Measurements from ENCODE around the gene TRAPPC11. TPM values are rescaled to one million over a fixed set of nuclear protein-coding genes. Genes with fewer than 3 reads are reported as not detected.

The TRAPPC11 gene
- total and polyA plus RNA-seq, 2 of the 4 experiments (the other 2 are of a cell fraction): 25.3 to 56.8 TPM

- Histone ChIP-seq H3K14ac (replicated peaks; ENCODE audit: low read depth, low read length) (no peak overlapping the region), H4K5ac (ENCODE audit: low read depth, low read length) (no peak overlapping the region), H2AK5ac (ENCODE audit: low read depth, low read length) (no peak overlapping the region), H3K4me2 (ENCODE audit: low read depth, low read length) (no peak overlapping the region), H3K27ac (ENCODE audit: insufficient read depth, low read length) (no peak overlapping the region), H4K20me1 (ENCODE audit: insufficient read depth, low read length) (no peaks in the 10 kb centered on the region), H2AFZ (replicated peaks; ENCODE audit: low read length, poor library complexity) (no peak overlapping the region), H2BK20ac (ENCODE audit: low read depth, low read length) (no peak overlapping the region), H3K9me3 (ENCODE audit: control insufficient read depth, insufficient read depth, low read length) (no peaks in the 10 kb centered on the region), H3K4ac (ENCODE audit: low read depth, low read length) (no peak overlapping the region), H3K9ac (ENCODE audit: low read depth, low read length) (no peak overlapping the region), H2BK15ac (ENCODE audit: low read depth, low read length) (no peak overlapping the region), H2AK9ac (replicated peaks; ENCODE audit: low read depth, low read length, poor library complexity) (no peak overlapping the region), H3K27me3 (ENCODE audit: control insufficient read depth, insufficient read depth, low read length) (no peaks in the 10 kb centered on the region), H3K79me1 (ENCODE audit: low read depth in 1 of 2, low read length in 2 of 2) (no peaks in the 10 kb centered on the region), H3K56ac (ENCODE audit: extremely low read depth, insufficient read depth, low read length) (no peak overlapping the region), H4K91ac (ENCODE audit: insufficient read depth, low read depth, low read length) (no peak overlapping the region), H3K36me3 (ENCODE audit: control insufficient read depth, insufficient read depth, low read length) (no peaks in the 10 kb centered on the region), H3K4me1 (ENCODE audit: control insufficient read depth, insufficient read depth, low read length) (no peaks in the 10 kb centered on the region), H3K23ac (ENCODE audit: low read depth, low read length) (no peak overlapping the region), H3K9me1 (ENCODE audit: insufficient read depth, low read length) (no peaks in the 10 kb centered on the region), H2BK5ac (ENCODE audit: low read depth, low read length, poor library complexity, severe bottlenecking) (no peak overlapping the region), H3K18ac (ENCODE audit: low read depth, low read length) (no peak overlapping the region), H3K4me3 (ENCODE audit: insufficient read depth, low read depth, low read length) (no peak overlapping the region), H2BK120ac (ENCODE audit: low read depth, low read length) (no peak overlapping the region), H4K8ac (ENCODE audit: low read depth in 2 of 2, low read length in 2 of 2) (no peak overlapping the region)
- ChIA-PET CTCF (no interaction called here), POLR2A (ENCODE audit: unreplicated experiment) (no interaction called here)
- DNase-seq (no peak), ATAC-seq (ENCODE audit: low read depth) (no peak)
- BruUV-seq (replicated peaks): no TSS peak
- in situ Hi-C loops (cut with MboI; ENCODE audit: low sequenced_read_pairs): no loop called here
- WGBS, 2 experiments (ENCODE audit: extremely low coverage in 2 of 2, insufficient read length in 1 of 2): no CpG with 5 or more reads among the region's 2 CpGs
- intact Hi-C loops (cut with micrococcal nuclease): no loop called here
- dilution Hi-C loops (cut with HindIII; ENCODE audit: low sequenced_read_pairs, unreplicated experiment): no loop called here
- no peak for TF ChIP-seq MAFK (IDR thresholded peaks at IDR 0.05; ENCODE audit: low read depth, low read length)
- no peak for TF ChIP-seq CTCF (conservative IDR thresholded peaks at IDR 0.05; ENCODE audit: low read depth, low read length)
- TF ChIP-seq POLR2A (IDR thresholded peaks at IDR 0.05; ENCODE audit: low read depth, low read length): no peak
- no peak for TF ChIP-seq MAZ (IDR thresholded peaks at IDR 0.05; ENCODE audit: borderline replicate concordance, low read depth, low read length)
- TF ChIP-seq BHLHE40 (IDR thresholded peaks at IDR 0.05; ENCODE audit: low read depth, low read length): no peak
- TF ChIP-seq USF2 (IDR thresholded peaks at IDR 0.05; ENCODE audit: low read depth, low read length): no peak
- no peak for TF ChIP-seq RCOR1 (IDR thresholded peaks at IDR 0.05; ENCODE audit: insufficient replicate concordance, low read length)
- no peak for TF ChIP-seq CHD1 (IDR thresholded peaks at IDR 0.05; ENCODE audit: low read depth, low read length)
- TF ChIP-seq FOS (IDR thresholded peaks at IDR 0.05; ENCODE audit: low read depth, low read length): no peak
- TF ChIP-seq CEBPB (IDR thresholded peaks at IDR 0.05; ENCODE audit: low read depth, low read length): no peak
- no peak for TF ChIP-seq SMC3 (IDR thresholded peaks at IDR 0.05; ENCODE audit: low read depth, low read length)
These were observed 96.5 kb downstream of the TRAPPC11 start for GRCh38 chr4:183755596-183755995.
